Kidney (tissue), 14 donors: ENCODE measurements around the gene ACKR2. TPM values are rescaled to one million over a fixed set of nuclear protein-coding genes. Genes with fewer than 3 reads are reported as not detected.
A peak's percentile ranks its signal among the peaks of the same experiment; 100 is the strongest.

Experiments used
- DNase-seq, 5 donors: peaks; one replicate each; pipeline ENCODE4 v3.0.0-alpha.2; 2013 to 2020
- FAIRE-seq: peaks from 2 replicates; lab custom pipeline; 2012; peaks lifted over from hg19 to GRCh38; lab: Jason Lieb, UNC
- H3K27ac ChIP-seq, 2 donors: one replicate each; pipeline ENCODE4 v1.7.0; 2013; ENCODE audit warnings: low read depth in 2 of 2, low read length in 2 of 2, inconsistent platforms in 1 of 2
- H3K27me3 ChIP-seq: one replicate; pipeline ENCODE4 v1.7.1; 2013; ENCODE audit warnings: low read length, inconsistent platforms; ENCODE audit not compliant: control insufficient read depth, insufficient read depth
- H3K36me3 ChIP-seq, 3 donors: one replicate each; pipeline versions ENCODE4 v1.7.0 to v1.7.1; 2013; ENCODE audit warnings: low read length in 3 of 3, control low read depth in 1 of 3, inconsistent platforms in 1 of 3; ENCODE audit not compliant: insufficient read depth in 3 of 3, control insufficient read depth in 2 of 3
- H3K4me1 ChIP-seq, 3 donors: one replicate each; pipeline versions ENCODE4 v1.7.0 to v1.7.1; 2013; ENCODE audit warnings: low read length in 3 of 3, inconsistent platforms in 1 of 3, low read depth in 1 of 3; ENCODE audit not compliant: control insufficient read depth in 2 of 3, insufficient read depth in 2 of 3
- H3K4me3 ChIP-seq, 3 donors: one replicate each; pipeline versions ENCODE4 v1.7.0 to v1.8.1; 2013; ENCODE audit warnings: low read length in 3 of 3, control low read depth in 1 of 3, inconsistent platforms in 1 of 3
- H3K9ac ChIP-seq, 3 donors: one replicate each; pipeline versions ENCODE4 v1.7.0 to v1.7.1; 2013; ENCODE audit warnings: low read length in 3 of 3, control low read depth in 1 of 3, inconsistent platforms in 1 of 3
- H3K9me3 ChIP-seq, 3 donors: one replicate each; pipeline versions ENCODE4 v1.7.0 to v1.7.1; 2013; ENCODE audit warnings: low read length in 3 of 3, control low read depth in 1 of 3, inconsistent platforms in 1 of 3; ENCODE audit not compliant: control insufficient read depth in 2 of 3, insufficient read depth in 1 of 3
- intact Hi-C: fragments of 100-400 bp; cut with DNase I; formaldehyde crosslinking; loops from one replicate; pipeline ENCODE4 v1.11.1; 2022
- polyA plus RNA-seq: library from polyadenylated mRNA; stranded (reverse); fragments of 350-450 nt; fragmentation: Illumina TruSeq; extraction: RNeasy Lipid Tissue Mini Kit (QIAGEN cat#74804); gene quantifications from one replicate; pipeline ENCODE4 v1.2.3, GENCODE V29; 2014; ENCODE audit warnings: low read depth, low replicate concordance; ENCODE audit not compliant: insufficient read depth
- total RNA-seq: library from RNA; stranded (reverse); fragmentation: NEBNext Ultra II Directional; extraction: Animal tissue kit (Norgen Biotek cat#: 25700); gene quantifications from one replicate; pipeline ENCODE4 v1.2.1, GENCODE V29; 2021
- TF ChIP-seq, protein P1 (sequence below): IDR thresholded peaks from 3 replicates; pipeline ENCODE4 v1.5.1; 2012; ENCODE audit warnings: mild to moderate bottlenecking, moderate library complexity, borderline replicate concordance; ENCODE audit not compliant: insufficient read depth; ENCODE audit errors: extremely low read depth
- donor health status: control.
- donor health status: control.
- donor health status: control.
- donor health status: control.
- donor health status: control.
- donor health status: DM: yes; HTN: yes; CAD: no.
- donor health status: Normal renal cell carcinoma (clear cell type).

Gene ACKR2
- total and polyA plus RNA-seq, 2 donors from 2014 or later: 0.86 to 8.9 TPM

DNA sequence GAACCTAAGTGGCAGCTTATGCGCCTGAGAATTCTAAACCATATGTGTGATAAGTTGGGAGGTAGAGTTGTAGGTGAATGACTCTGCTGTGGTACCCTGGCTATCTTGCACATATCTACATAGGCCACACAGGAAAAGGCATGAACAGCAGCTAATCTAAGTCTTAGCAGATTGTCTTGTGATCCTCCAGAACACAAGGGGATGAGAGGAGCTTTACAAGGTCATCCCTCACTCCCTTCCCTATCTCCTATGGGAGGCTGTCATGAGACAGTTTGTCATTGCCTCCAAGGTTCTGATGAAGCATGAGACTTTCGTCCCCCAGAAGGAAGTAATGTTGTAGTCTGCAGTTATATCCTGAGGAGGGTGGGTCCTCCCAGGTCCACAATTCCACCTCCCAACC is 93.0 kb downstream of the ACKR2 start:
- no peaks in the 10 kb centered on the region for H3K36me3 ChIP-seq
- TF ChIP-seq, protein P1, sequence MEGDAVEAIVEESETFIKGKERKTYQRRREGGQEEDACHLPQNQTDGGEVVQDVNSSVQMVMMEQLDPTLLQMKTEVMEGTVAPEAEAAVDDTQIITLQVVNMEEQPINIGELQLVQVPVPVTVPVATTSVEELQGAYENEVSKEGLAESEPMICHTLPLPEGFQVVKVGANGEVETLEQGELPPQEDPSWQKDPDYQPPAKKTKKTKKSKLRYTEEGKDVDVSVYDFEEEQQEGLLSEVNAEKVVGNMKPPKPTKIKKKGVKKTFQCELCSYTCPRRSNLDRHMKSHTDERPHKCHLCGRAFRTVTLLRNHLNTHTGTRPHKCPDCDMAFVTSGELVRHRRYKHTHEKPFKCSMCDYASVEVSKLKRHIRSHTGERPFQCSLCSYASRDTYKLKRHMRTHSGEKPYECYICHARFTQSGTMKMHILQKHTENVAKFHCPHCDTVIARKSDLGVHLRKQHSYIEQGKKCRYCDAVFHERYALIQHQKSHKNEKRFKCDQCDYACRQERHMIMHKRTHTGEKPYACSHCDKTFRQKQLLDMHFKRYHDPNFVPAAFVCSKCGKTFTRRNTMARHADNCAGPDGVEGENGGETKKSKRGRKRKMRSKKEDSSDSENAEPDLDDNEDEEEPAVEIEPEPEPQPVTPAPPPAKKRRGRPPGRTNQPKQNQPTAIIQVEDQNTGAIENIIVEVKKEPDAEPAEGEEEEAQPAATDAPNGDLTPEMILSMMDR: no peak
- no peak overlapping the region for H3K9ac ChIP-seq
- DNase-seq (no peak), FAIRE-seq (no peak)
- peaks cover 0 to 7% (median 5%) of the 10 kb centered on the region in 3 donors for H3K4me1 ChIP-seq
- H3K4me3 ChIP-seq: no peak overlapping the region
- no peaks in the 10 kb centered on the region for H3K27me3 ChIP-seq
- H3K9me3 ChIP-seq: no peaks in the 10 kb centered on the region
- H3K27ac ChIP-seq: no peak overlapping the region
- intact Hi-C loops: no loop called here

DNA sequence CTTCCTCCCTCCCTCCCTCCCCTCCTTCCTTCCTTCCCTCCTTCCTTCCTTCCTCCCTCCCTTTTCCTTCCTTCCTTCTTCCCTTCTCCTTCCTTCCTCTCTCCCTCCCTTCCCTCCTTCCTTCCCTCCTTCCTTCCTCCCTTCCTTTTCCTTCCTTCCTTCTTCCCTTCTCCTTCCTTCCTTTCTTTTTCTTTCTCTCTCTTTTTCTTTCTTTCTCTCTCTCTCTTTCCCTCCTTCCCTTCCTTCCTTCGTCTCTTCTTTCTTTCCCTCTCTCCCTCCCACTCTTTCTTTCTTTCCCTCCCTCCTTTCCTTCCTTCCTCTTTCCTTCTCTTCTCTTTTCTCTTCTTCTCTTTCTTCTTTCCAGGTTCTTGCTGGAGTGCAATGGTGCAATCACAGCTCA is 94.8 kb downstream of the ACKR2 start:
- Histone ChIP-seq H3K4me3 (no peak overlapping the region), H3K27me3 (no peaks in the 10 kb centered on the region), H3K27ac (no peak overlapping the region), H3K36me3 (peaks cover 0 to 2% (median 0%) of the 10 kb centered on the region in 3 donors), H3K9ac (no peak overlapping the region), H3K4me1 (peaks cover 0 to 8% (median 5%) of the 10 kb centered on the region in 3 donors), H3K9me3 (no peaks in the 10 kb centered on the region)
- TF ChIP-seq, protein P1: no peak
- intact Hi-C loops: no loop called here
- FAIRE-seq (no peak), DNase-seq (no peak)

DNA sequence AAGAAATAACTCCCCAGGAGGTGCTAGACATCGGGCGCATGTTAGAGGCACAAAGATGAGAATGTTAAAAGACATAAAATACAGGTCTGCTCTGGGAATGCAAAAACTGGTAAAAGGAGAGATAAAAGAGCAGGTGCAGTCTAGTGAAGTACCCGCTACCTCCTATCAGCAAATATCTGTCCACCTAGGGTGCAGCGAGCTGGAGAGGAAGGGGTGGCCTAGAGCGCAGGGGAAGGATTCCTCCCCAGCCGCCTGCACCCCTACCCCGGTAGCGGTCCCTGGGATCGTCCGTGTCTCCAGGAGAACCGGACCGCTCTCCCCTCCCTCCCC is 96.5 kb downstream of the ACKR2 start:
- Histone ChIP-seq H3K27me3 (no peaks in the 10 kb centered on the region), H3K9ac (peak overlapping the region in 2 of 3 donors; percentile 48 to 53), H3K9me3 (peaks cover 0 to 2% (median 0%) of the 10 kb centered on the region in 3 donors), H3K4me3 (peak overlapping the region; percentile 49 to 71 (median 64)), H3K4me1 (peaks cover 0 to 6% (median 5%) of the 10 kb centered on the region in 3 donors), H3K27ac (no peak overlapping the region), H3K36me3 (peaks cover 0 to 4% (median 2%) of the 10 kb centered on the region in 3 donors)
- FAIRE-seq (no peak), DNase-seq (no peak)
- TF ChIP-seq, protein P1: no peak
- intact Hi-C loops: no loop called here
